RKO (cell line): ENCODE data around the gene AK5.

Source experiments
- DNase-seq: peaks from one replicate; pipeline ENCODE4 v3.0.0-alpha.2; 2016; ENCODE audit warnings: low spot score

Gene AK5

GRCh38 chr1:77542813-77543420 is 261.1 kb downstream of the AK5 start:
- no peak for DNase-seq

- DNase-seq: no peak
Measured at GRCh38 chr1:77543822-77544448, 262.1 kb downstream of the AK5 start.

- no peak for DNase-seq
Measured at GRCh38 chr1:77544845-77545244, 263.0 kb downstream of the AK5 start.

GRCh38 chr1:77545970-77546369 is 264.2 kb downstream of the AK5 start:
- DNase-seq: no peak

- no peak for DNase-seq
Measured at GRCh38 chr1:77546890-77547289, 265.1 kb downstream of the AK5 start.

- DNase-seq: no peak
Measured at GRCh38 chr1:77548285-77548684, 266.5 kb downstream of the AK5 start.

GRCh38 chr1:77550135-77550534 is 268.3 kb downstream of the AK5 start:
- DNase-seq: no peak

- no peak for DNase-seq
Measured at GRCh38 chr1:77552626-77553025, 270.8 kb downstream of the AK5 start.

- no peak for DNase-seq
Measured at GRCh38 chr1:77553568-77554291, 271.9 kb downstream of the AK5 start.

GRCh38 chr1:77556045-77556444 is 274.2 kb downstream of the AK5 start:
- no peak for DNase-seq

- DNase-seq: no peak
Measured at GRCh38 chr1:77557053-77557452, 275.2 kb downstream of the AK5 start.

GRCh38 chr1:77558591-77559164 is 276.9 kb downstream of the AK5 start:
- no peak for DNase-seq

- DNase-seq: no peak
Measured at GRCh38 chr1:77560741-77561140, 278.9 kb downstream of the AK5 start.

- DNase-seq: no peak
Measured at GRCh38 chr1:77562596-77563150, 280.9 kb downstream of the AK5 start.

- no peak for DNase-seq
Measured at GRCh38 chr1:77565321-77565720, 283.5 kb downstream of the AK5 start.

GRCh38 chr1:77571642-77572041 is 289.8 kb downstream of the AK5 start:
- no peak for DNase-seq

GRCh38 chr1:77579547-77579946 is 297.7 kb downstream of the AK5 start:
- DNase-seq: peak; percentile 3

- DNase-seq: no peak
Measured at GRCh38 chr1:77582905-77583304, 301.1 kb downstream of the AK5 start.

- no peak for DNase-seq
Measured at GRCh38 chr1:77583483-77583882, 301.7 kb downstream of the AK5 start.

GRCh38 chr1:77584884-77585283 is 303.1 kb downstream of the AK5 start:
- no peak for DNase-seq

GRCh38 chr1:77585610-77586314 is 303.9 kb downstream of the AK5 start:
- no peak for DNase-seq

- no peak for DNase-seq
Measured at GRCh38 chr1:77589231-77589630, 307.4 kb downstream of the AK5 start.
